HPDE6-E6E7 (cell line): Measurements from ENCODE around the gene SCGB3A2.

Experiments
- DNase-seq: peaks from one replicate; pipeline ENCODE4 v3.0.0; 2011; ENCODE audit warnings: missing footprints; ENCODE audit errors: extremely low spot score

Gene SCGB3A2, protein sequence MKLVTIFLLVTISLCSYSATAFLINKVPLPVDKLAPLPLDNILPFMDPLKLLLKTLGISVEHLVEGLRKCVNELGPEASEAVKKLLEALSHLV

DNA sequence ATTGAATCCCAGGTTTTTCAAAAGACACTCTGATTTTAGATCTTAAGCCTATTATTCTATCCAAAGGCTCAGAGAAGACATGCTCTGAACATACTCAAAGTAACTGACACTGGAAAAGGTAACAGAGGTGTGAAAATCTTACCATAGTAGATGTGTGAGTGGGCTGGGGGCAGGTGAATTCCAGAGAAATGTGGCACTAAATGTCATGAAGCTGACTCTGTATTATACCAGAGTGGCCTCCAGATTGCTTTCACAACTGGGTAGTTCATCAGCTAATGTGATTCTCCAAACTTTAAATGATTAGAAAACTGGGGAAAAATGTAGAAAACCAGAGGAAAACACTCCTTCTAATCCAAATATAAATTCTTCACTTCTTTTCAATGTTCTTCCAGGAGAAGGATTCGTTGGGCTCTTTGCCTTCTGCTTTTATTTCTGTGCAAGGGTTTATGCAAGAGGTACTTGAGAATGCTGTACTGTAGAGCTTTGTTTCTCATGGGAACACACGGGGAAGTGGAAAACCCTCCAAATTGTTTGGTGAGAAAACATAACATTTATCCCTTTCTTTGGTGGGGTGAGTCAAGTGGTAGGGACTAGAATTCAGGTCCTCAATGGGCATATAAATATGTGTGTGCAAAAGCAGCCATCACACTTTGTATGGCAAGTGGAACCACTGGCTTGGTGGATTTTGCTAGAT lies at the start of gene SCGB3A2:
Gene SCGB3A2, plus strand, starts transcription at position 646 of the 694 bp plus-strand sequence. CDS start 93 bp downstream, outside the sequence.
- no peak for DNase-seq

DNA sequence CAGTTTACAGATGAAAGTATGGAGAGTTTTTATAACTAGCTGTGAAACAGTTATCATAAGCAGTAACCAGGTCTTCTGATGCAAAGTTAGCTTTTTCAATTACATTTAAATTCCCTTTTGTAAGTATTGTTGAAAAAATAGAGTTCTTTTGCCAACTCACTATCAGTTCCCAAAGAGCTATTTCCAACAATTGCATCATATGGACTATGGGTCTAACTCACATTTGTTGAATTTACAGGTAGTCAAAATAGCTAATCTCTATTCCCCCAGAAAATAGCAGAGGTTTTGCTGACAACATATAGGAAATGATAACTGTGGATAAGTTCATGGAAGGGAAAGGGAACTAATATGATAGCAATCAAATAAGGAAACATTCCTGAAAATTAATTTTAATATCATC lies 48.5 kb upstream of the SCGB3A2 start:
- DNase-seq, result no peak

DNA sequence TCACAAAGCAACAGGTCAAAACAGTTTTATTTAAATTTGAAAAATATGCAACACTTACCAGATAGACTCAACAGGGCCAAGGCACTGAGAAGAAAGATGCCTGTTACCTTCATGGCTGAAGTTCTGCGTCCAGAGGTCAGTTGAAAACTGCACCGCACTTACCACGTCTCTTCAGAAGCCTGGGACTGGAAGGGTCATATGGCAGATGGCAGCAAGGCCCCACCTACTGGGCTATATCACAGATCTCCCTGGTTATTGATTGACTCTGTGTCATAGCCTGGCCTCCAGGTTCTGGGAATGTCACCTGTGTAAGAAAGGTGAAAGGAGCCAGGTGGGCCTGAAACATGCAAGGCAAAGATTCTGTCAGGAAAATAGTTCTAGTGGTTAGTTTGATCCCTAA lies 47.0 kb upstream of the SCGB3A2 start, which contains the start of gene SPINK1:
Gene SPINK1, minus strand, starts transcription at position 207 of the 400 bp plus-strand sequence. Its CDS starts 94 bp downstream, at position 113.
- no peak for DNase-seq

DNA sequence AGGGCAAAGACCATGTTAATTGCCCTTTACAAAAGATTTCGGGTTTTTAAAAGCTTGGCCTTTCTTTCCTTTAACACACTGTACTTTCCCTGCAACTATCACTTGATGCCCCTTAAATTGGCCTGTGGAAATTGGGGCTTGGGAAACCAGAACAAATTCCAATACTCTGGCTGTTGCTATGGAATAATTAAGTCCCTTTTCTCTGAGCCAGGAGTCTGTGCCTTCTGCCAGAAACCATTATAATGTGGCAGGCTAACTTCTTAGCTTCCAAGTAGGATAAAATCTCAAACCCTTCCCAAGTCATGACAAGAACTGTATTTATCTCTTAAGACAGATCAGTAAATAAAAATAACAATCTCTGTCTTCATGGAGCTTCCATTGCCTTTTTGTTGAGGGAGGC lies 46.0 kb upstream of the SCGB3A2 start:
- no peak for DNase-seq

DNA sequence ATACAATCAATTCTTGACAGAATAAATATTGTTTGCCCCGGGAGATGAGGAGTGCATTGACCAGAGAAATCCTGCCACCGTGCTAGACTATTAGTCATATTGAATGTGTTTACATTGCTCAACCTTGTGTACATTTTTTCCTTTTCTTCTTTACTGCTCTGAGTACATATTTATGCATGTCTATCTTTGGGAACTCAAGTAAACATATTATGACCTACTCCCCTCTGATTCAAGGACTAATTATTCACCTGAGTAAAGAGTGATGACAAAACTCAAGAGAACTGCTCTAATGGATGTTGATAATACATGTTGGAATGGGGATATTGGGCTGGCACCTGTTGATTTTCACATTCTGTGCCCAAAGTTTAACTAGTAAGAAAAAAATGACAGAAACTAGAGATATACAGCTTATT lies 43.1 kb upstream of the SCGB3A2 start:
- DNase-seq, result peak; percentile 49

DNA sequence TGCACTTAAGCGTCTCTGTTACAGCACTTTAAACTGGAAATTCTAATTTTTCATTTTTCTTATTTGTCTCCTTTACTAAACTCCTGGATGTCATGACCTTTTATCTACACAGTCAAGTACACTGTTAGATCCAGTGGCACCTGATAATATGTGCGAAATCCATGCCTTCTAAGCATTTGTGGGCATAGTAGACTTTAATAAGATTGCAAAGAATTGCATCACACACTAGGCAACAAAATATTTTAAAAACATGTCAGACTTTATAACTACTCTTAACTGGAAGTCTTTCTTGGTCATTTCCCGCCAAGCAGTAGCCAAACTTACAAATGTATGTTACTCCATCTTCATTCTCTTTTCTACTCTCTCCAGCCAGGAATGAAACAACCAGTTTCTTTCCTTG lies 42.1 kb upstream of the SCGB3A2 start:
- DNase-seq, result no peak

DNA sequence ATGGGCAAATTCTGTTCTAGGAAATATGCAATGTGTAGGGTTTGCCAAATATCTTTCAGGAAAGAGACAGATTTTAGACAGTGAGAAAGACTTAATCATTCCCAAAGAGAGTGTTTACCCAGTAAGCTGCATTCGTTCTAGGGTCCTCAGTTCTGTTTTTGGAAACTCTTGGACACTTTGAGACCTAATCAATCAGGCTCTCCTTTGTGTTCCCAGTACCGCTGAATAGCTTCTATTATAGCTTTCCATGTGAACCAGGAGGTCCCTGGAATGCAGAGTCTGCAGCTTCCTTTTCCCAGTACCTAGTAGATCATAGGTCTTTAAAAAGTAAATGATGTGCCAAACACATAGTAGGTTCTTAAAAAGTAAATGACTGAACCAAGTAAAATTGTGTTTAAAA lies 35.6 kb upstream of the SCGB3A2 start:
- DNase-seq, result no peak

DNA sequence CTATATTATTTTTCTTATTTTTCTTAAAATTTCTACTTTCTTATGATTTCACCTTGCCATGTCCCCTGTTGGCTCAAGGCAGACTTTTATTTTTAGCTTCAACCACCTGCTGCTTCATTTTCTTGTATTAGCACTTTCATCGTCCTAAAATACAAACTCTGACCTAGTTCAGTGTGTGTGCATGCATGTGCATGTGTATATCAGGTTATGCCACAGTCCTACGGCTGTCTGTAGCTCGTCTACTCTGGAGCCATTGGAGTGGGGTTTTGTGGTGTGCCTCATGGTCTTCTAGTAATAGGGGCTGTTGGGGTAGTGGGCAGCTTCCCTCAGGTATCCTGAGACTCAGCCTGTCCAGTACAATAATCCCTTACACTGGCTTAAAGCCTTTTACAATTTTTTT lies 33.7 kb upstream of the SCGB3A2 start:
- DNase-seq, result no peak

DNA sequence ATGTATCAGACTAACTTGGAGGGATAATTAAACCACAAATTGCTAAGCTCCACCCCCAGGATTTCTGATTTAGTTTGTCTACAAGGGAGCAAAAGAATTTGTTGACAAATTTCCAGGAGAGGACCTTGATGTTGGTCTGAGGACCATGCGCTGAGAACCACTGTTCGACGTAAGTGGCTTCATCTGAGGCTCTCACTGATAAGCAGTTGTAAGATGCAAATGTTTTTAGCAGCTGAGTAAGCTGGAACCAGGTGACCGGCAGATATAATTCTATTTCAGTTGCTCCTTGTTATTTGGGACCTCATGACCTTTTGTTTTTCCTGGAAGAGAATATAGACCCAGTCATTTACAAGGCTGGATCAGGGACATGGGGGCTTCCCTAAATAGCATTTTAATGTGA lies 32.9 kb upstream of the SCGB3A2 start:
- DNase-seq, result no peak

DNA sequence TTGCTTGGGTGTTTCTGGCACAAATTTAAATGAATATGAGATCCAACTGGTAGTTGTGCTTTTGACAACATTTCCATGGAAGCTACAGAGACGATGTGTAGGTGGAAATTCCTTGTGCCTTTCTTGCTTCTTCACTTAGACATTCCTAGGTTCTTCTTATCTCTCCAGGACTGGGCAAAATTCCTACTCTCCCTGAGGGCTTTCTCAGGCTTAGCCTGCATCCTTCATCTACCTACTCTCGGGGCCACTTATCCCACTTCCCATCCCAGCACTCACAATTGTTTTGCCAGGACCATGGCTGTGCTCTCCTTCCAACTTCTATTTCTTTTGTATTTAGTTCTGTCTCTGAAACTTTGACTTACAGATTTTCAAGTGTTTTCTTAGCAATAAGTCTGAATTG lies 29.3 kb upstream of the SCGB3A2 start:
- no peak for DNase-seq

DNA sequence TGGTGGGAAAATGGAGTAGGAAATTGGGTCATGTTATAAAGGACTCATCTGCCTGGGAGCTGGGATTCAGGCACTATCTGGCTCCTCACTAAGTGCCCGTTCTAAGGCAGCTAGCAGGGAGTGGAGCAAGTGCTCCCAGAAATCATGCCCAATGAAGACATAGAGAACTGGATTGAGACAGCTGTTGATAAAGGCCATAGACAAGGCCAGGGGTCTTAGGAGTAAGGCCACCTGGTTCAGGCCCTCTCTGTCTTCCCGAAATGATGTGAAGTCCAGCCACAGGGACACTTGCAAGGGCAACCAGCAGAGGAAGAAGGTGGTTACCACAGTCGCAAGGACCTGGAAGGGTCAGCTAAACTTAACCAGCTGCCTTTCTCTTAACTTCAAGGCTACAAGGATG lies 26.9 kb upstream of the SCGB3A2 start:
- DNase-seq, result no peak

DNA sequence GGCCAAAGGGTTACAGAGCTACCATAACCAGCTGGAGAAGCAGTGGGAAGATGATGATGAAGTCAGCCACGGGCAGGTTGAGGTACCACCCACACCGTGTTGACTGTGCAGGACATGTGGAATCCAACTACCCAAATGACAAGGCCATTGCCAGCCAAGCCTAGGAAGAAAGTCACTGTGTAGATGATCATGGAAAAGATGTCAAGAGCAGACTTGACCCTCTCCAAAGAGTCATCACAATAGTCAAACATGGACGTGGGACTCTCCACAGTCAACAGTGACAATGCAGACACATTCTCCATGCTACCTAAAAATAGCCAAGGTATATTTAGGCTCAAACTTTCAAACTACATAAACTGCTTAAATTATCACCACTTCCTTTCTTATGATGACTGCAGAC lies 26.1 kb upstream of the SCGB3A2 start:
- DNase-seq, result no peak

DNA sequence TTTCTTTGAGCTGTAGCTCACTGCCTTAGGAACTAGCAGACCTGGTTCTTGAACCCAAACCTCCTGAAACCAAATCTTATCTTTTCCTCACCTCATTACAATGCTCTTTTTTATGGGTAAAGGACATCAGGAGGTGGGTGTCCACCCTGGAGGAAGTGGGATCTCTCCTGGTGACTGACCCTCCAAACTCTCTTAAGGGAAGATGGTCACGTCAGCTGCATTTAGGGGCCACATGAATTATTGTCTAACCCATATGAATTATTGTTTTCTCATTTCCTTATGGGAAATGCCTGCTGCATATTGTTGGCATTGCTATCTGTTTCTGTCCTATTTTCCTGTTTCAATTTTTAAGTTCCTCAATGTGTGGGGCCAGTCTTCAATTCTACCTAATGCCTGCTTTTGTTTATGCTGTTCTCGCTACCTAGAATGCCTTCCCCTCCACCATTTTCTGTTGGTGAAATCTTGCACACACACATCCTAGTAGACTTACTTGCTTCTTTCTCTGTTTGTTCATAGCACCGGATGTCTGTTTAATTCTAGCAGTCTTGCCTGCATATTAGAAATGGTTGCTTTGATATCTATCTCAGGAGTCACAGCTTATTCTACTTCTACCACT lies 25.0 kb upstream of the SCGB3A2 start:
- DNase-seq, result no peak

DNA sequence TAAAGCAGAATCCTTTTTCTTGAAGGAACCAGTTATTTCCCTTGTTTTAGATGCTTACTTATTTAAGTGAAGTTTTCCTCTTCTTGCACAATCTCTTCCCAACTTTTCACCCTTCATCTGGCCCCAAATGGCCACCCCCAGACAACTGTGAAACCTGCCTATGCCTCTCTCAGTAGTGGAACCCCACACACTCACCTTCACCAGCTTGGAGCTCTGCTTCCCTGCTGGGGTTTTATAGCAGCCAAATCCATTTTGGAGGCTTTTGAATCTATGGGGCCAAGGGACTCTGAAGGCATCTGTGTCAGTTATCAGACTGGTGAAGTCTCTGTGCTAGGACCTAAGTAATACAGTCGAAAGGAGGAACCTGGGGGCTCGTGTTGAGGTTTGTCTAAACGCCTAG lies 24.2 kb upstream of the SCGB3A2 start:
- no peak for DNase-seq

DNA sequence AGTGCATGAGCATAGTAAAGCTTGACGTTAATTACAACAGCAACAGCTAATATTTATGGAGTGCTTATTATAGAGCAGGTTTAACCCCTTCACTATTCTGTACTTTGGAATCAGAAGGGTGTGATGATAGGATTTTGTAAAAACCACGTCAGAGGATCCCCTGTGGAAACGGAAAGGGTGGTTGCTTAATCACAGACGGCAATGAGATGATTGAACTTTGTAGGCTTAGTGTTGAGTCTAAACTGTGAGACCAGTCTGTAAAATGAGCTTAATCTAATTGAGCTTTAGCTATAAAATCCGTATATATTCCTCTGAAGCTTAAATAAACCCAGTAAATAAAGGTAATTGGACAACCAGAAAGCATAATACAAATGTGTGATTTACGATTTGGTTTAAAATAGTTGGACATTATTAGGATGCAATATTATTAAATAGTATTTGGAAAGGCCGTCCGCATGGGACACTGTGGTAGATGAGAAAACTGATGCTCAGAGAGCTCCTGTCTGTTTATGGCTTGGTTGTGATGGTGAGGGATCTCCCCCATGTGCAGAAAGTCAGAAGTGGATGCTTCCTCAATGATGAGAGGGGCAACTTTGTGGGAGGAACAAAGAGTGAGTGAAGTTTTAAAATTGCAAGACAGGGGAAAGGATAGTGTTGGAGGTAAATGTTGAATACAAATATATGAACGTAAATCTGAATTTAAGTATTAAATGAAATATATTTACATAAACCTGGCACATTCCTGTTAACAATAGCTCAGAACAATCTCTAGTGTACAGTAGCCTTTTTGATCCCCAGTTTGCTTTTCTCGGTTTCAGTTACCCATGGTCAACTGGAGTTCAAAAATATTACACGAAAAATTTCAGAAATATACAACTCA lies 23.4 kb upstream of the SCGB3A2 start:
- no peak for DNase-seq

DNA sequence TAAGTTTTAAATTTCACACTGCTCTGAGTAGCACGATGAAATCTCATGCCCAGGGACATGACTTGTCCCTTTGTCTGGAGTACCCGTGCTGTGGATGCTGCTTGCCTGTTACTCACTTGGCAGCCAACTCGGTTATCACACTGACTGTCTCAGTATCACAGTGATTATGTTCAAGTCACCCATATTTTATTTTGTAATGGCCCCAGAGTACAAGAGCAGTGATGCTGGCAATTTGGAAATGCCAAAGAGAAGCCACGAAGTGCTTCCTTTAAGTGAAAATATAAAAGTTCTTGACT lies 22.8 kb upstream of the SCGB3A2 start:
- DNase-seq, result no peak

DNA sequence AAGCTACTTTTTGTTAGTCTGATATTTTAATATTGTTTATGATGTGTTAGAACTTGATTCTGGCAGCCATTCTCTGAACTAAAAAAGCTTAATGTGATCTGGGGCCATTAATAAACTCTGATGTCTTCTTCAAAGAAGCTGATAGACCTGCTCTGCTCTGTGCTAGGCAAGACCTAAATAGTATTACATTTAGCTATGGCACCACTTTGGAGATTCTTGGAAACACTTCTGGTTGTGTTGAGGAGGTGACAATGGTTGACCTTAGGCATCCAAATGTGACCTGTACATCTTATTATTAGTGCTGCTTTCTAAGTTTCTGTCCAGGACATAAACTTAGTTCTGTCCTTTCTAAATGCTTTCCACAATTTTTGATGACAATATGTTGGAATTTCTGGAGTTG lies 21.7 kb upstream of the SCGB3A2 start:
- DNase-seq, result no peak

DNA sequence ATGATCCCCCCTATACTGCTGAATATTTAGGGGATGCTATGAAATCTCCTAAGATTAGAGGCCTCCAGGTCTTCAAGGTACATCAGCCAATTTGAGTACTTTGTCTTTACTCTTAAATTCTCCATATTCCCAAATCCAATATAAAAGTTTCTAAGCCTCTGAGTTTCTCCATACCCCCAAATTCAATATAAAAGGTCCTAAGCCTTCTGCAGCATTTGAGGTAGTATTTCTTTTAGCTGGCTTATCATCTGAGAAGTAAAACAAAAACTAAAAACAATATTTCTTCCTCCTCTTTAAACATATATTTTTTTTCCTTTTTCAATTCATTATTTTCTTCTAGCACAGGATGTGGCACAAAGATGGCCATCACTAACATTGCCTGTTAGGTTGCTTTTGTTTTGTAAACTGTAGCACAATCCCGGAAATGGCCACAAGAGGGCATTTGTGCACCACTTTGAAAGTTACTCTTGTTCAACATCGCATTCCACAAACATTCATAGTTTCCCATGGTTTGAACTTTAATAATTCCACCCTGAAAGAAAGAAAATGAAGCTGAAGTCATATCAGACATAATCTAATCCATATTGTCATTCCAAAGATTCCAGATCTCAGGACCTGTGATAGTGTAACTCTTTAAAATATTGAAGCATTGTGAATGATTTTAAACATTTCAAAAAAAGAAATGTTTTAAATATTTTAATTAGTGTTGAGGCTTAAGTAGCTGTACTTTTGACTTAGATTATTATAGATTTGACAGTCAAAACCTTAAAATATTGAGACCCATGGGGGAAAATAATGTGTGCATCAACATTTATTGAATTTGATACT lies 21.0 kb upstream of the SCGB3A2 start:
- peak; percentile 16 for DNase-seq

DNA sequence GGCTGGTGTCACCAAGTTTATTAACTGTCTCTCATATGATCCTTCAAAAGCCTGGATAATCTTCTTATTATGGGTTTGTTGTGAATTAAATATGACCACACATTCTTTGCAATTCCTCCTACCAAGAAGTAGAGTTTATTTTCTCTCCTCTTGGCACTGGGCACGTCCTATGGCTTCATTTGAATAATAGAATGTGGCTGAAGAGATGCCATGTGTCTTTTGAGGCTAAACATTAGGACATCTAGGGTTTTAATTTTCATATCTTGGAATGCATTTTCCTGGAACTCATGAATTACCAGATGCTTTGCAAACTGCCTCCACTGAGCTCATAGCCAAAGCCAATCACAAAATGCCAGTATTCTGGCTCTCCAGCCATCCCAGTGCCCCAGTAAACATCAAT lies 19.9 kb upstream of the SCGB3A2 start:
- DNase-seq, result no peak

DNA sequence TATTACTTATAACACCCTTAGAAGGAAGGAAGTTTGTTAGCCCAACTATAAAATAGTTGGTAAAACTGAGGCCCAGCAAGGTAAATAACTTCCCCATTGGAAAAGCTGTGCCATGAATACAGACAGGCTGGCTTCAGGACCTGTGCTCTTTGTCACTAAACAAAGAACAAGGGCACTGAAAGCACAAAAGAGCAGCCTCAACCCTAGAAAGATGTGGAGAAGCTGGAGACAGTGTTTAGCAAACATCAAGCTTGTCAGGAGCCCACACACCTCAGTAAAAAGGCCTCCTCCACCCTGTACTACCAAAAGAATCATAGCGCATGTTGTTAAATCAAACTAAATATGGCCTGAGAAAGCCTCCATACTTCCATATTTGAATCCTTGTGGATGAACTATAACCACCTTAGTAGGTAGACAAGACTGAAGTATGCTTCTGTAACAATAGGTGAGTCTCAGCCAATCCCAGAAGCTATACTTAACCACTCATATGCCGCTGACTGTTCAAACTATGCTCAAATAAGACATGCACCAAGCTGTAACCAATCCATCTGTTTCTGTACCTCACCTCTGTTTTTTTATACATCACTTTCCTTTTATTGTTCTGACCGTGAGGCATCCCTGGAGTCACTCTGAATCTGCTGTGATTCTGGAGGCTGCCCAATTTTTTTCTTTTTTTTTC lies 18.4 kb upstream of the SCGB3A2 start:
- no peak for DNase-seq

DNA sequence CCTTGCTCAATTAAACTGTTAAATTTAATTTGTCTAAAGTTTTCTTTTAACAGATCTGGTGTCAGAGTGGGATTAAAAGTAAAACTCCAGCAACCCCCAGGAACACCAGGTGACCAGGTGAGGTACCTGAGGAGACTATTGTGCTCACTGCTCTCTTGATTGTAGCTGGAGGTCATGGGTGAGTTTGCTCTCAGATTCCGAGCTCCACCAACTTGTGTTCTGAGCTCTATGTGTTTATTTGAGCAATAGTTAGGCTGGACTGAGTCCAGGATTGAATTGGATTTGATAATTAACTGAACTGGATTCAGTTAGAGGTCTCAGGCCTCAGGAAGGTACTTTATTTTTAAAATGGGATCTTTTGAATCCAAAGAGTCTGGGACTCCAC lies 17.9 kb upstream of the SCGB3A2 start:
- no peak for DNase-seq
